Lower leg skin (tissue), 3 donors: ENCODE data around the gene DIRAS3.

Experiments
- POLR2A ChIP-seq, 2 donors: fragments of 450-650 bp; IDR thresholded peaks; one replicate each; pipeline ENCODE4 v1.6.1; 2016 to 2017; ENCODE audit warnings: antibody characterized with exemption in 2 of 2, mild to moderate bottlenecking in 1 of 2, moderate library complexity in 1 of 2
- TF ChIP-seq, protein P1 (sequence below), 3 donors: fragments of 450-650 bp; IDR thresholded peaks; one replicate each; pipeline ENCODE4 v1.5.1; 2016; ENCODE audit warnings: antibody characterized with exemption in 3 of 3, mild to moderate bottlenecking in 3 of 3, moderate library complexity in 2 of 3

DNA sequence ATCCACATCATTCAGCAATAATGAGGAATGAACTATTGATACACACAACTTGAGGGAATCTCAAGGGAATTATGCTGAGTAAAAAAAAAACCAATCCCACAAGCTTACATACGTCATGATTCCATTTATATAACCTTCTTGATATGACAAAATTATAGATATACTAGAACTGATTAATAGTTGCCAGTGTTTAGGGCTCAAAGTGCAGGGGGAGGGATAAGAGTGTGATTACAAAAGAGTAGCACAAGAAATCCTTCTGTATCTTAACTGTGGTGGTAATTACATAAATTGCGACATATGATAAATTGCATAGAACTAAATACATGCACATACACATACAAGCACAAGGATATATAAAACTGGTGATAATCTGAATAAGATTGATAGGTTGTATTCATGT, 13.5 kb downstream of the DIRAS3 start:
- TF ChIP-seq, protein P1, sequence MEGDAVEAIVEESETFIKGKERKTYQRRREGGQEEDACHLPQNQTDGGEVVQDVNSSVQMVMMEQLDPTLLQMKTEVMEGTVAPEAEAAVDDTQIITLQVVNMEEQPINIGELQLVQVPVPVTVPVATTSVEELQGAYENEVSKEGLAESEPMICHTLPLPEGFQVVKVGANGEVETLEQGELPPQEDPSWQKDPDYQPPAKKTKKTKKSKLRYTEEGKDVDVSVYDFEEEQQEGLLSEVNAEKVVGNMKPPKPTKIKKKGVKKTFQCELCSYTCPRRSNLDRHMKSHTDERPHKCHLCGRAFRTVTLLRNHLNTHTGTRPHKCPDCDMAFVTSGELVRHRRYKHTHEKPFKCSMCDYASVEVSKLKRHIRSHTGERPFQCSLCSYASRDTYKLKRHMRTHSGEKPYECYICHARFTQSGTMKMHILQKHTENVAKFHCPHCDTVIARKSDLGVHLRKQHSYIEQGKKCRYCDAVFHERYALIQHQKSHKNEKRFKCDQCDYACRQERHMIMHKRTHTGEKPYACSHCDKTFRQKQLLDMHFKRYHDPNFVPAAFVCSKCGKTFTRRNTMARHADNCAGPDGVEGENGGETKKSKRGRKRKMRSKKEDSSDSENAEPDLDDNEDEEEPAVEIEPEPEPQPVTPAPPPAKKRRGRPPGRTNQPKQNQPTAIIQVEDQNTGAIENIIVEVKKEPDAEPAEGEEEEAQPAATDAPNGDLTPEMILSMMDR (IDR thresholded peaks at IDR 0.05): no peak
- TF ChIP-seq POLR2A (IDR thresholded peaks at IDR 0.05): no peak
